GM10248 (cell line): ENCODE measurements around the gene CASKIN2.
A peak's percentile ranks its signal among the peaks of the same experiment; 100 is the strongest.

ENCODE experiments used
- CTCF ChIA-PET: fragments of 300-600 bp; sonication (Branson Sonifier 250); formaldehyde crosslinking; extraction: SDS; loops from one replicate; lab custom pipeline; 2021; ENCODE audit warnings: antibody characterized with exemption; lab: Yijun Ruan, JAX
- POLR2A ChIA-PET: fragments of 350-650 bp; sonication (Branson Sonifier 250); formaldehyde crosslinking; extraction: SDS; loops from one replicate; lab custom pipeline; 2020; ENCODE audit warnings: antibody characterized with exemption; lab: Yijun Ruan, JAX
- DNase-seq: peaks from one replicate; pipeline ENCODE4 v3.0.0; 2012; ENCODE audit errors: extremely low spot score
- CTCF ChIP-seq: IDR thresholded peaks from 2 replicates; pipeline ENCODE4 v1.5.1; 2012; ENCODE audit warnings: mild to moderate bottlenecking, low read depth; ENCODE audit errors: extremely low read depth, missing control alignments, control extremely low read depth

Gene CASKIN2

GRCh38 chr17:75507733-75508719 lies 7.3 kb downstream of the CASKIN2 start:
- no peak for DNase-seq
- ChIA-PET POLR2A (interaction anchor here (0.6 kb wide), 1 partner anchor 157 kb away, joined by 4 read pairs; no protein-coding TSS in a partner anchor), CTCF (interaction anchor here (0.8 to 1.1 kb wide), 3 partner anchors 14 to 242 kb away, joined by 3 to 4 read pairs (median 3); no protein-coding TSS in a partner anchor)
- no peak for TF ChIP-seq CTCF

GRCh38 chr17:75506888-75507287 lies 8.4 kb downstream of the CASKIN2 start:
- ChIA-PET CTCF (interaction anchor here (1.1 kb wide), 1 partner anchor 15 kb away, joined by 4 read pairs; no protein-coding TSS in a partner anchor), POLR2A (interaction anchor here (0.5 kb wide), 1 partner anchor 239 kb away, joined by 4 read pairs; no protein-coding TSS in a partner anchor)
- no peak for DNase-seq
- no peak for TF ChIP-seq CTCF

- POLR2A ChIA-PET = no interaction called here
- no peak for TF ChIP-seq CTCF
- DNase-seq = no peak
- CTCF ChIA-PET = interaction anchor here (1.0 to 2.0 kb wide), 4 partner anchors 8 to 127 kb away, joined by 3 to 7 read pairs (median 4); partner anchors contain the start of gene SMIM5
Measured at GRCh38 chr17:75506134-75506533, 9.2 kb downstream of the CASKIN2 start.

- no peak for DNase-seq
- ChIA-PET POLR2A (no interaction called here), CTCF (interaction anchor here (1.0 to 2.1 kb wide), 8 partner anchors 8 to 127 kb away, joined by 3 to 9 read pairs (median 4); partner anchors contain the start of genes SMIM5 and TSEN54)
- TF ChIP-seq CTCF = no peak
Measured at GRCh38 chr17:75505640-75506039, 9.7 kb downstream of the CASKIN2 start.

GRCh38 chr17:75505152-75505409 lies 10.3 kb downstream of the CASKIN2 start:
- ChIA-PET CTCF (interaction anchor here (0.9 to 2.1 kb wide), 9 partner anchors 9 to 128 kb away, joined by 3 to 9 read pairs (median 3); partner anchors contain the start of genes SMIM5 and TSEN54), POLR2A (no interaction called here)
- TF ChIP-seq CTCF = no peak
- no peak for DNase-seq

- peak; percentile 83 for TF ChIP-seq CTCF
- POLR2A ChIA-PET = no interaction called here
- CTCF ChIA-PET = interaction anchor here (0.7 to 2.1 kb wide), 13 partner anchors 9 to 246 kb away, joined by 3 to 9 read pairs (median 3); partner anchors contain the start of genes SMIM5, TMEM94 and TSEN54
- peak; percentile 84 for DNase-seq
Measured at GRCh38 chr17:75504347-75505151, 10.8 kb downstream of the CASKIN2 start.
